Mesenchymal stem cell (in vitro differentiated cells and primary cell): ENCODE data around the gene SPHK2.

ENCODE experiments used
- DNase-seq: peaks from one replicate; pipeline ENCODE4 v3.0.0-alpha.2; 2013
- H2AFZ ChIP-seq: one replicate; pipeline ENCODE4 v1.6.1; 2013; ENCODE audit warnings: low read depth, mild to moderate bottlenecking, control low read depth, inconsistent platforms, low read length, moderate library complexity
- H2AK5ac ChIP-seq: 2 replicates; pipeline ENCODE4 v1.6.1; 2013; ENCODE audit warnings: low read length, moderate library complexity, mild to moderate bottlenecking, inconsistent platforms; ENCODE audit not compliant: severe bottlenecking
- H2BK120ac ChIP-seq: one replicate; pipeline ENCODE4 v1.6.1; 2013; ENCODE audit warnings: low read depth, mild to moderate bottlenecking, inconsistent platforms, low read length, moderate library complexity
- H2BK12ac ChIP-seq, 2 experiments: one replicate each; pipeline ENCODE4 v1.6.1; 2013; ENCODE audit warnings: inconsistent platforms in 2 of 2, low read length in 2 of 2, mild to moderate bottlenecking in 2 of 2, moderate library complexity in 2 of 2, control low read depth in 1 of 2
- H2BK15ac ChIP-seq: one replicate; pipeline ENCODE4 v1.6.1; 2013; ENCODE audit warnings: mild to moderate bottlenecking, low read depth, inconsistent platforms; ENCODE audit not compliant: poor library complexity, severe bottlenecking
- H2BK5ac ChIP-seq: 2 replicates; pipeline ENCODE4 v1.6.1; 2013; ENCODE audit warnings: low read depth, mild to moderate bottlenecking, low read length, control low read depth, inconsistent platforms; ENCODE audit not compliant: poor library complexity, severe bottlenecking
- H3K14ac ChIP-seq, 2 experiments: one replicate each; pipeline ENCODE4 v1.6.1; 2013; ENCODE audit warnings: inconsistent platforms in 2 of 2, low read length in 2 of 2, control low read depth in 1 of 2, mild to moderate bottlenecking in 1 of 2, moderate library complexity in 1 of 2
- H3K18ac ChIP-seq, 2 experiments: one replicate each; pipeline ENCODE4 v1.6.1; 2013; ENCODE audit warnings: inconsistent platforms in 2 of 2, low read length in 2 of 2, control low read depth in 1 of 2, low read depth in 1 of 2, mild to moderate bottlenecking in 1 of 2
- H3K23ac ChIP-seq, 2 experiments: one replicate each; pipeline ENCODE4 v1.6.1; 2013; ENCODE audit warnings: inconsistent platforms in 2 of 2, low read length in 2 of 2, mild to moderate bottlenecking in 2 of 2, moderate library complexity in 2 of 2, control low read depth in 1 of 2
- H3K27ac ChIP-seq: 2 replicates; pipeline ENCODE4 v1.5.1; 2013; ENCODE audit warnings: mild to moderate bottlenecking, moderate library complexity, low read length, control low read depth, inconsistent platforms; ENCODE audit not compliant: poor library complexity, severe bottlenecking
- H3K27me3 ChIP-seq, 2 experiments: 2 replicates each; pipeline versions ENCODE4 v1.6.1 to v1.7.0; 2013; ENCODE audit warnings: low read length in 2 of 2, mild to moderate bottlenecking in 2 of 2, moderate library complexity in 2 of 2, control low read depth in 1 of 2, inconsistent platforms in 1 of 2; ENCODE audit not compliant: control insufficient read depth in 1 of 2, insufficient read depth in 1 of 2
- H3K36me3 ChIP-seq, 2 experiments: 2 replicates each; pipeline versions ENCODE4 v1.6.1 to v1.7.0; 2013; ENCODE audit warnings: low read length in 2 of 2, control low read depth in 1 of 2, inconsistent platforms in 1 of 2, low read depth in 1 of 2, mild to moderate bottlenecking in 1 of 2; ENCODE audit not compliant: insufficient read depth in 2 of 2, control insufficient read depth in 1 of 2
- H3K4ac ChIP-seq, 2 experiments: one replicate each; pipeline ENCODE4 v1.6.1; 2013; ENCODE audit warnings: inconsistent platforms in 2 of 2, low read length in 2 of 2, mild to moderate bottlenecking in 2 of 2, moderate library complexity in 2 of 2, control low read depth in 1 of 2, low read depth in 1 of 2
- H3K4me1 ChIP-seq: 2 replicates; pipeline ENCODE4 v1.6.1; 2013; ENCODE audit warnings: low read depth, low read length, control low read depth; ENCODE audit not compliant: control insufficient read depth, insufficient read depth
- H3K4me2 ChIP-seq: 2 replicates; pipeline ENCODE4 v1.6.1; 2013; ENCODE audit warnings: low read length, mild to moderate bottlenecking, inconsistent platforms; ENCODE audit not compliant: poor library complexity, severe bottlenecking
- H3K4me3 ChIP-seq, 2 experiments: 2 replicates each; pipeline versions ENCODE4 v1.5.1 to v1.7.0; 2013; ENCODE audit warnings: low read length in 2 of 2, mild to moderate bottlenecking in 2 of 2, control low read depth in 1 of 2, low read depth in 1 of 2; ENCODE audit not compliant: insufficient read depth in 1 of 2
- H3K79me1 ChIP-seq: replicated peaks from 2 replicates; pipeline ENCODE4 v1.6.1; 2013; ENCODE audit warnings: mild to moderate bottlenecking, control low read depth, low read length, inconsistent platforms; ENCODE audit not compliant: poor library complexity, severe bottlenecking
- H3K9ac ChIP-seq: 2 replicates; pipeline ENCODE4 v1.7.0; 2013; ENCODE audit warnings: mild to moderate bottlenecking, low read length, moderate library complexity
- H3K9me3 ChIP-seq: 2 replicates; pipeline ENCODE4 v1.7.0; 2013; ENCODE audit warnings: mild to moderate bottlenecking, low read length; ENCODE audit not compliant: control insufficient read depth
- H4K8ac ChIP-seq: one replicate; pipeline ENCODE4 v1.6.1; 2013; ENCODE audit warnings: inconsistent platforms, mild to moderate bottlenecking, low read length, moderate library complexity
- H4K91ac ChIP-seq: one replicate; pipeline ENCODE4 v1.6.1; 2013; ENCODE audit warnings: mild to moderate bottlenecking, low read length, inconsistent platforms
- WGBS: methylation state at CpG from one replicate; pipeline ENCODE4 v1.1.7; 2013; ENCODE audit warnings: mixed read lengths; 5-methylcytosine and 5-hydroxymethylcytosine counted together

SPHK2 gene

DNA sequence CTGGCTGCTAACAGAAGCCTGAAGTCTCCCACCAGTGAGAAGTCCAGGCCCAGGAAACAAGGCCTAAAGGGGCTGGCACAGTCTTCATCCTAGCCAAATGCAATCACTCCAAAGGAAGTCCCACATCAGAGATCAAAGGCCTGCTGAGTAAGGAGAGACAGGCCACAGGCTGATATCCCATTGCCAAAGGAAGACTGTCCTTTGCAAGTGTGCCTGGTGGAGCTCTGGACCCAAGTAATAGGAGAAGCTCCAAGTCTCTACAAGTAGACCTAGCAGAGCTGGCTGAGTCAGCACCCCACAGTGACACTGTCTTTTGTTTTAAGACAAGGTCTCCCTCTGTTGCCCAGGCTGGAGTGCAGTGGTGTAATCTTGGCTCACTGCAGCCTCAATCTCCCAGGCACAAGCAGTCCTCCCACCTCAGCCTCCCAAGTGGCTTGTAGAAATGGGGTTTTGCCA lies 13.4 kb downstream of the SPHK2 start:
- H3K27ac ChIP-seq, result no peak overlapping the region
- H2AK5ac ChIP-seq, result no peak overlapping the region
- peak overlapping the region in 1 of 2 experiments; percentile 67 for H3K4me3 ChIP-seq
- H2BK15ac ChIP-seq, result no peak overlapping the region
- peak overlapping the region; percentile 40 for H2BK120ac ChIP-seq
- peak overlapping the region; percentile 69 for H3K9ac ChIP-seq
- no peaks in the 10 kb centered on the region for H3K9me3 ChIP-seq
- no peak overlapping the region for H3K23ac ChIP-seq
- no peak overlapping the region for H3K4me2 ChIP-seq
- no peak overlapping the region for H2BK5ac ChIP-seq
- peak overlapping the region; percentile 52 to 82 for H3K18ac ChIP-seq
- no peak overlapping the region for H4K8ac ChIP-seq
- peak overlapping the region; percentile 97 for H2BK12ac ChIP-seq
- H4K91ac ChIP-seq, result peak overlapping the region; percentile 69
- H3K27me3 ChIP-seq, result peaks cover 0 to 7% of the 10 kb centered on the region in 2 experiments
- no peak overlapping the region for H3K14ac ChIP-seq
- no peak overlapping the region for H2AFZ ChIP-seq
- no peak for DNase-seq
- no peaks in the 10 kb centered on the region for H3K79me1 ChIP-seq
- peaks cover 20 to 25% of the 10 kb centered on the region in 2 experiments for H3K36me3 ChIP-seq
- H3K4ac ChIP-seq, result peak overlapping the region in 1 of 2 experiments; percentile 82
- H3K4me1 ChIP-seq, result peaks cover 60% of the 10 kb centered on the region

DNA sequence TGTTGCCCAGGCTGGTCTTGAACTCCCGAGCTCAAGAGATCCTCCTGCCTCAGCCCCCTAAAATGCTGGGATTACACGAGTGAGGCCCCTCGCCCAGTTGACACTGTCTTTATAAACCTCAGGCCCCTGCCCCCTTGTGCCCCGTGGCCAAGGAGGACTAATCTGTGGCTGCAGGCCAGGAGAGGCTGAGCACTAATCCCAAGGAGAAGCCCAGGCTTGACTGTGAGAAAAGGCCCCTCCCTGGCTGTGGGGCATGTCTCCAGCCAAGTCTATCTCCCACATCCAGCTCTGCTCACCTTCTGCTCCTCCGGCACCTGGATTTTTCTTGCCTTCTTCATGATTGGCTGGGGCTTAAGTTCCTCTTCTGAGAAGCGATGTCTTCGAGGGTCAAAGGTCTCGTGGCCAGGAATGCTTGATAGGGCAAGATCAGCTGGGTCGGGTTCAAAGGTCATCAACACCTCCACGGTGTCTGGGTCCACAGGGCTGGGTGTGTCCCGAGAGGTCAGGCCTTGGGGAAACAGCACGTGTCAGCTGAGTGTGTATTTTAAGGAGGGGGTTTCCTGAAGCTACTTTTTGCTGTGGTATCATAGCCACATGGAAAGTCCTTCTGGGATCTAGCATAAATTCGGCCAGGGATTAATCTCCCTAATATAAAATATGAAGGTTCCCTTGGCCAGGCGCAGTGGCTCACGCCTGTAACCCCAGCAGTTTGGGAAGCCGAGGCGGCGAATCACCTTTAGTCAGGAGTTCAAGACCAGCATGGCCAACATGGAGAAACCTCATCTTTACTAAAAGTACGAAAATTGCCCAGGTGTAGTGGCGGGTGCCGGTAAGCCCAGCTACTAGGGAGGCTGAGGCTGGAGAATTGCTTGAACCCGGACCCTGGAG lies 14.1 kb downstream of the SPHK2 start:
- peak overlapping the region; percentile 51 for H2BK120ac ChIP-seq
- peaks cover 0 to 7% of the 10 kb centered on the region in 2 experiments for H3K27me3 ChIP-seq
- no peak overlapping the region for H3K4me2 ChIP-seq
- H2AFZ ChIP-seq, result no peak overlapping the region
- peak overlapping the region; percentile 69 for H3K9ac ChIP-seq
- H3K18ac ChIP-seq, result peak overlapping the region in 1 of 2 experiments; percentile 91
- peaks cover 57% of the 10 kb centered on the region for H3K4me1 ChIP-seq
- no peak overlapping the region for H2AK5ac ChIP-seq
- peak overlapping the region; percentile 81 for H4K91ac ChIP-seq
- H3K4ac ChIP-seq, result peak overlapping the region; percentile 82 to 96
- peaks cover 19 to 20% of the 10 kb centered on the region in 2 experiments for H3K36me3 ChIP-seq
- no peaks in the 10 kb centered on the region for H3K79me1 ChIP-seq
- H3K9me3 ChIP-seq, result no peaks in the 10 kb centered on the region
- WGBS, result 92% methylated on average over 22 of the region's 22 CpGs
- H2BK15ac ChIP-seq, result peak overlapping the region; percentile 29
- no peak overlapping the region for H3K27ac ChIP-seq
- H2BK12ac ChIP-seq, result peak overlapping the region; percentile 97
- H2BK5ac ChIP-seq, result peak overlapping the region; percentile 53
- peak overlapping the region in 1 of 2 experiments; percentile 67 for H3K4me3 ChIP-seq
- no peak overlapping the region for H3K14ac ChIP-seq
- no peak for DNase-seq
- no peak overlapping the region for H3K23ac ChIP-seq
- H4K8ac ChIP-seq, result peak overlapping the region; percentile 19

DNA sequence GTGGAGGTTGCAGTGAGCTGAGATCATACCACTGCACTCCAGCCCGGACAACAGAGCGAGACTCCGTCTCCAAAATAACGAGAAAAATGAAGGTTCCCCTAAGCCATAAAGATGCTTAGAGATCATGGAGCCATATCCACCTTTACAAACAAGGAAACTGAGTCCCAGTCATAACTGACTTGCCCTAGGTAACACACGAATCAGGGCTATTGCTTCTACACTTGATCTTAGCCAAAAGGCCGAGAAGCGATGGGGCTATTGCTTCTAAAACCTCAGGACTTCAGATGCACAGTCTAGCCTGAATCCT lies 14.7 kb downstream of the SPHK2 start:
- Histone ChIP-seq H3K4ac (peak overlapping the region; percentile 48 to 96), H3K36me3 (peaks cover 16 to 20% of the 10 kb centered on the region in 2 experiments), H3K27ac (peak overlapping the region; percentile 3), H2BK15ac (no peak overlapping the region), H2AFZ (no peak overlapping the region), H2AK5ac (peak overlapping the region; percentile 70), H2BK12ac (peak overlapping the region; percentile 97), H3K79me1 (no peaks in the 10 kb centered on the region), H2BK5ac (peak overlapping the region; percentile 53), H3K4me1 (peaks cover 55% of the 10 kb centered on the region), H3K9ac (peak overlapping the region; percentile 69), H3K4me3 (peak overlapping the region in 1 of 2 experiments; percentile 67), H3K4me2 (peak overlapping the region; percentile 50), H2BK120ac (peak overlapping the region; percentile 51), H3K27me3 (peaks cover 0 to 7% of the 10 kb centered on the region in 2 experiments), H3K9me3 (no peaks in the 10 kb centered on the region), H4K91ac (peak overlapping the region; percentile 81), H3K18ac (peak overlapping the region; percentile 57 to 91), H3K14ac (no peak overlapping the region), H3K23ac (no peak overlapping the region), H4K8ac (no peak overlapping the region)
- 68% methylated on average over 7 of the region's 7 CpGs for WGBS
- no peak for DNase-seq
